GM21423 (cell line): ENCODE data around the gene EGR1.

Experiments
- ATAC-seq: cut with Tn5 transposase; IDR thresholded peaks from one replicate; pipeline ENCODE4 v1.9.1; 2021; ENCODE audit warnings: mild to moderate bottlenecking, moderate library complexity; ENCODE audit not compliant: unreplicated experiment

Gene EGR1

GRCh38 chr5:138465261-138466124, at the start of gene EGR1:
EGR1 (plus strand) TSS chr5:138465479; CDS start chr5:138465762, 283 bp downstream.
- peak; percentile 48 for ATAC-seq

- no peak for ATAC-seq
Observed at GRCh38 chr5:138418444-138418843, 46.8 kb upstream of the EGR1 start.

- no peak for ATAC-seq
Observed at GRCh38 chr5:138425079-138425478, 40.2 kb upstream of the EGR1 start.

GRCh38 chr5:138435943-138436342, 29.3 kb upstream of the EGR1 start:
- ATAC-seq, result no peak

GRCh38 chr5:138438003-138438723, 27.1 kb upstream of the EGR1 start:
- no peak for ATAC-seq

GRCh38 chr5:138438724-138439476, 26.4 kb upstream of the EGR1 start, which contains the start of gene REEP2:
REEP2 (plus strand) TSS chr5:138439057; CDS start chr5:138439209, 152 bp downstream.
- ATAC-seq, result peak; percentile 69

GRCh38 chr5:138439477-138440158, 25.7 kb upstream of the EGR1 start:
- no peak for ATAC-seq

- ATAC-seq, result no peak
Observed at GRCh38 chr5:138440159-138441073, 24.9 kb upstream of the EGR1 start.

- ATAC-seq, result no peak
Observed at GRCh38 chr5:138441221-138441620, 24.1 kb upstream of the EGR1 start.

- no peak for ATAC-seq
Observed at GRCh38 chr5:138444078-138444773, 21.1 kb upstream of the EGR1 start.

GRCh38 chr5:138444774-138445546, 20.3 kb upstream of the EGR1 start:
- no peak for ATAC-seq

- ATAC-seq, result no peak
Observed at GRCh38 chr5:138445547-138446271, 19.6 kb upstream of the EGR1 start.

GRCh38 chr5:138448070-138448469, 17.2 kb upstream of the EGR1 start:
- ATAC-seq, result no peak

- no peak for ATAC-seq
Observed at GRCh38 chr5:138448481-138449398, 16.5 kb upstream of the EGR1 start.

GRCh38 chr5:138449501-138450239, 15.6 kb upstream of the EGR1 start:
- peak; percentile 71 for ATAC-seq

GRCh38 chr5:138450971-138451370, 14.3 kb upstream of the EGR1 start:
- ATAC-seq, result no peak
